Spleen (tissue), 11 donors: ENCODE data around the gene FES. TPM values are rescaled to one million over a fixed set of nuclear protein-coding genes. Genes with fewer than 3 reads are reported as not detected.

ENCODE experiments used
- DNase-seq: peaks from one replicate; pipeline ENCODE4 v3.0.0-alpha.2; 2020
- H3K27ac ChIP-seq, 8 donors: fragments of 200-600 bp; sonication (generic) in 7 of 8; 1 replicate in 4 of 8; 2 replicates in 4 of 8; pipeline versions ENCODE4 v1.5.0 to v1.8.0; 2016 to 2021; ENCODE audit warnings: inconsistent platforms in 4 of 8, mild to moderate bottlenecking in 4 of 8, moderate library complexity in 1 of 8
- H3K27me3 ChIP-seq, 7 donors: fragments of 200-600 bp; sonication (generic) in 6 of 7; replicated peaks in 1 of 7; 1 replicate in 4 of 7; 2 replicates in 3 of 7; pipeline versions ENCODE4 v1.5.0 to v1.8.0; 2016 to 2021; ENCODE audit warnings: inconsistent platforms in 3 of 7, mild to moderate bottlenecking in 1 of 7
- H3K36me3 ChIP-seq, 6 donors: fragments of 200-600 bp; sonication (generic) in 5 of 6; 1 replicate in 4 of 6; 2 replicates in 2 of 6; pipeline versions ENCODE4 v1.5.0 to v1.8.0; 2016 to 2021; ENCODE audit warnings: inconsistent platforms in 2 of 6
- H3K4me1 ChIP-seq, 6 donors: fragments of 200-600 bp; sonication (generic) in 5 of 6; 1 replicate in 3 of 6; 2 replicates in 3 of 6; pipeline versions ENCODE4 v1.5.0 to v1.8.0; 2016 to 2021; ENCODE audit warnings: inconsistent platforms in 3 of 6
- H3K4me3 ChIP-seq, 8 donors: fragments of 200-600 bp; sonication (generic) in 7 of 8; 1 replicate in 4 of 8; 2 replicates in 4 of 8; pipeline versions ENCODE4 v1.5.0 to v1.8.0; 2016 to 2021; ENCODE audit warnings: inconsistent platforms in 4 of 8, mild to moderate bottlenecking in 4 of 8, moderate library complexity in 2 of 8
- H3K9me3 ChIP-seq, 8 donors: fragments of 200-600 bp; sonication (generic) in 7 of 8; 1 replicate in 4 of 8; 2 replicates in 4 of 8; pipeline versions ENCODE4 v1.5.0 to v1.8.0; 2016 to 2021; ENCODE audit warnings: inconsistent platforms in 4 of 8
- CTCF ChIP-seq, 11 experiments: fragments of 200-600 bp in 7 of 11; fragments of 450-650 bp in 4 of 11; sonication (generic) in 4 of 11; IDR thresholded peaks in 8 of 11; conservative IDR thresholded peaks in 3 of 11; 1 replicate in 7 of 11; 2 replicates in 4 of 11; pipeline versions ENCODE4 v1.4.0 to v1.8.0; 2016 to 2021; ENCODE audit warnings: antibody characterized with exemption in 11 of 11, inconsistent platforms in 4 of 11, mild to moderate bottlenecking in 1 of 11
- POLR2A ChIP-seq, 3 donors: fragments of 450-650 bp; IDR thresholded peaks; one replicate each; pipeline ENCODE4 v1.5.1; 2017; ENCODE audit warnings: antibody characterized with exemption in 3 of 3, mild to moderate bottlenecking in 1 of 3
- POLR2AphosphoS5 ChIP-seq, 3 donors: sonication (generic); formaldehyde crosslinking; IDR thresholded peaks; one replicate each; pipeline ENCODE4 v1.5.1; 2017; ENCODE audit warnings: antibody characterized with exemption in 3 of 3
- WGBS, 5 donors: extraction: QIAGEN DNeasy Blood & Tissue Kit in 3 of 5; methylation state at CpG; one replicate each; pipeline versions ENCODE4 v1.1.5 to v1.1.7; 2013 to 2018; 5-methylcytosine and 5-hydroxymethylcytosine counted together
- intact Hi-C: fragments of 100-400 bp; cut with DNase I; formaldehyde crosslinking; loops from one replicate; pipeline ENCODE4 v1.15.0; 2023; ENCODE audit warnings: low total_unique reads
- polyA plus RNA-seq, 3 donors: library from polyadenylated mRNA; stranded (reverse); fragments of 200-250 nt; gene quantifications; one replicate each; pipeline ENCODE4 v1.2.1, GENCODE V29; 2013
- total RNA-seq, 7 donors: library from RNA; depleted of rRNA in 3 of 7; stranded (reverse); fragments of >200 nt in 3 of 7; fragmentation: NEBNext Ultra II Directional in 4 of 7; extraction: Animal tissue kit (Norgen Biotek cat#: 25700) in 4 of 7; gene quantifications; one replicate each; pipeline versions ENCODE4 v1.1.0 to v1.2.1, GENCODE V29; 2016 to 2021
- donor health status: healthy with polysubstance abuse.
- donor health status: DM: no; HTN: no; CAD: no; lungs with moderate emphysema.
- donor health status: DM: no; HTN: no; CAD: no.
- donor health status: Bipolar disorder and iron deficiency.
- donor health status: healthy.
- donor health status: DM: no; HTN: no; CAD: no.
- donor health status: DM: yes; HTN: yes; CAD: no.

The FES gene
- total and polyA plus RNA-seq, 10 donors: 39.5 to 369 (median 240) TPM

- Histone ChIP-seq H3K4me3 (no peak overlapping the region), H3K27ac (peak overlapping the region in 4 of 8 donors; percentile 13 to 82 (median 74)), H3K9me3 (no peaks in the 10 kb centered on the region), H3K27me3 (no peaks in the 10 kb centered on the region), H3K36me3 (no peaks in the 10 kb centered on the region), H3K4me1 (peaks cover 5 to 74% (median 30%) of the 10 kb centered on the region in 6 donors)
- intact Hi-C loops: no loop called here
- WGBS, 5 donors: 73 to 90% (median 83%) methylated on average over 14 of the region's 14 CpGs
- DNase-seq: no peak
- TF ChIP-seq POLR2A (IDR thresholded peaks at IDR 0.05) (no peak), CTCF (IDR thresholded peaks at IDR 0.05 in 8 of 11, conservative IDR thresholded peaks at IDR 0.05 in 3 of 11) (no peak), POLR2AphosphoS5 (IDR thresholded peaks at IDR 0.05) (no peak)
Measured at GRCh38 chr15:90860942-90861675, 23.2 kb upstream of the FES start.

- no peak for DNase-seq
- TF ChIP-seq CTCF (IDR thresholded peaks at IDR 0.05 in 8 of 11, conservative IDR thresholded peaks at IDR 0.05 in 3 of 11) (no peak), POLR2AphosphoS5 (IDR thresholded peaks at IDR 0.05) (no peak), POLR2A (IDR thresholded peaks at IDR 0.05) (no peak)
- Histone ChIP-seq H3K4me1 (peaks cover 0 to 60% (median 16%) of the 10 kb centered on the region in 6 donors), H3K36me3 (no peaks in the 10 kb centered on the region), H3K27ac (peak overlapping the region in 5 of 8 donors; percentile 46 to 86 (median 77)), H3K27me3 (no peaks in the 10 kb centered on the region), H3K4me3 (no peak overlapping the region), H3K9me3 (no peaks in the 10 kb centered on the region)
- intact Hi-C loops: no loop called here
- 90 to 96% (median 93%) methylated on average over 6 of the region's 6 CpGs for WGBS, 5 donors
Measured at GRCh38 chr15:90862487-90862886, 21.8 kb upstream of the FES start.

GRCh38 chr15:90862964-90863778 lies 21.1 kb upstream of the FES start:
- 48 to 78% (median 69%) methylated on average over 4 to 5 of the region's 5 CpGs for WGBS, 5 donors
- DNase-seq: peak; percentile 79
- intact Hi-C loops: no loop called here
- Histone ChIP-seq H3K36me3 (no peaks in the 10 kb centered on the region), H3K27me3 (no peaks in the 10 kb centered on the region), H3K4me3 (no peak overlapping the region), H3K27ac (peak overlapping the region in 7 of 8 donors; percentile 39 to 86 (median 73)), H3K9me3 (no peaks in the 10 kb centered on the region), H3K4me1 (peaks cover 0 to 58% (median 15%) of the 10 kb centered on the region in 6 donors)
- TF ChIP-seq POLR2A (IDR thresholded peaks at IDR 0.05) (no peak), POLR2AphosphoS5 (IDR thresholded peaks at IDR 0.05) (peak in 1 of 3 donors; percentile 31), CTCF (IDR thresholded peaks at IDR 0.05 in 8 of 11, conservative IDR thresholded peaks at IDR 0.05 in 3 of 11) (no peak)

GRCh38 chr15:90863987-90864386 lies 20.3 kb upstream of the FES start:
- no peak for DNase-seq
- WGBS, 5 donors: 87 to 94% (median 90%) methylated on average over 4 of the region's 4 CpGs
- intact Hi-C loops: no loop called here
- TF ChIP-seq POLR2A (IDR thresholded peaks at IDR 0.05): no peak
- no peak for TF ChIP-seq CTCF (IDR thresholded peaks at IDR 0.05 in 8 of 11, conservative IDR thresholded peaks at IDR 0.05 in 3 of 11)
- no peak for TF ChIP-seq POLR2AphosphoS5 (IDR thresholded peaks at IDR 0.05)
- Histone ChIP-seq H3K4me3 (no peak overlapping the region), H3K27ac (peak overlapping the region in 6 of 8 donors; percentile 42 to 86 (median 75)), H3K27me3 (no peaks in the 10 kb centered on the region), H3K36me3 (no peaks in the 10 kb centered on the region), H3K9me3 (no peaks in the 10 kb centered on the region), H3K4me1 (peaks cover 0 to 65% (median 22%) of the 10 kb centered on the region in 6 donors)
